IMR-90 (cell line): Measurements from ENCODE around the gene KLHL30. TPM values are rescaled to one million over a fixed set of nuclear protein-coding genes. Genes with fewer than 3 reads are reported as not detected.

ENCODE experiments used
- ATAC-seq: fragments of 200-7000 bp; cut with Tn5 transposase; 2 replicates; pipeline ENCODE4 v1.9.1; 2020; ENCODE audit warnings: low read depth, mild to moderate bottlenecking, moderate library complexity
- BruUV-seq: library from RNA; stranded (reverse); fragments of 400-500 nt; replicated peaks from 2 replicates; lab custom pipeline; 2021; lab: Mats Ljungman, UMichigan
- CTCF ChIA-PET: fragments of 300-600 bp; formaldehyde crosslinking; extraction: SDS; loops from one replicate; lab custom pipeline; 2021; ENCODE audit warnings: antibody characterized with exemption; lab: Yijun Ruan, JAX
- POLR2A ChIA-PET: fragments of 300-600 bp; sonication (Branson Sonifier 250); formaldehyde crosslinking; loops from one replicate; lab custom pipeline; 2022; ENCODE audit warnings: antibody characterized with exemption; ENCODE audit not compliant: unreplicated experiment; lab: Charles Lee
- DNase-seq: peaks from one replicate; pipeline ENCODE4 v3.0.0; 2013
- H2AFZ ChIP-seq: replicated peaks from 2 replicates; pipeline ENCODE3; 2013; ENCODE audit warnings: low read length, mild to moderate bottlenecking; ENCODE audit not compliant: poor library complexity
- H2AK5ac ChIP-seq: 2 replicates; pipeline ENCODE4 v1.6.1; 2013; ENCODE audit warnings: low read depth, low read length, inconsistent platforms
- H2AK9ac ChIP-seq: replicated peaks from 2 replicates; pipeline ENCODE3; 2013; ENCODE audit warnings: mild to moderate bottlenecking, low read depth, low read length, moderate library complexity; ENCODE audit not compliant: poor library complexity
- H2BK120ac ChIP-seq: 2 replicates; pipeline ENCODE4 v1.6.1; 2013; ENCODE audit warnings: low read depth, low read length, inconsistent platforms
- H2BK15ac ChIP-seq: 3 replicates; pipeline ENCODE4 v1.6.1; 2013; ENCODE audit warnings: low read depth, low read length, inconsistent platforms
- H2BK20ac ChIP-seq: 2 replicates; pipeline ENCODE4 v1.6.1; 2013; ENCODE audit warnings: low read depth, mild to moderate bottlenecking, inconsistent platforms, low read length, moderate library complexity
- H2BK5ac ChIP-seq: 2 replicates; pipeline ENCODE4 v1.6.1; 2013; ENCODE audit warnings: mild to moderate bottlenecking, low read depth, low read length, inconsistent platforms; ENCODE audit not compliant: poor library complexity, severe bottlenecking
- H3K14ac ChIP-seq: replicated peaks from 2 replicates; pipeline ENCODE4 v1.6.1; 2013; ENCODE audit warnings: low read depth, low read length, inconsistent platforms
- H3K18ac ChIP-seq: 2 replicates; pipeline ENCODE4 v1.6.1; 2013; ENCODE audit warnings: low read depth, low read length, control low read depth
- H3K23ac ChIP-seq: 2 replicates; pipeline ENCODE4 v1.6.1; 2013; ENCODE audit warnings: low read depth, low read length, inconsistent platforms
- H3K27ac ChIP-seq: 2 replicates; pipeline ENCODE4 v1.5.1; 2013; ENCODE audit warnings: mild to moderate bottlenecking, control low read depth, low read length; ENCODE audit not compliant: insufficient read depth
- H3K27me3 ChIP-seq: 2 replicates; pipeline ENCODE4 v1.6.1; 2013; ENCODE audit warnings: low read length; ENCODE audit not compliant: control insufficient read depth, insufficient read depth
- H3K36me3 ChIP-seq: 2 replicates; pipeline ENCODE4 v1.6.1; 2013; ENCODE audit warnings: low read length, mixed read lengths; ENCODE audit not compliant: control insufficient read depth, insufficient read depth
- H3K4ac ChIP-seq: 2 replicates; pipeline ENCODE4 v1.6.1; 2013; ENCODE audit warnings: low read depth, low read length, inconsistent platforms
- H3K4me1 ChIP-seq: 2 replicates; pipeline ENCODE4 v1.6.1; 2013; ENCODE audit warnings: low read length, mixed read lengths; ENCODE audit not compliant: control insufficient read depth, insufficient read depth
- H3K4me2 ChIP-seq: 2 replicates; pipeline ENCODE4 v1.6.1; 2013; ENCODE audit warnings: low read depth, mild to moderate bottlenecking, control low read depth, low read length, moderate library complexity
- H3K4me3 ChIP-seq: 2 replicates; pipeline ENCODE4 v1.5.1; 2013; ENCODE audit warnings: low read depth, mild to moderate bottlenecking, control low read depth, low read length, moderate library complexity; ENCODE audit not compliant: insufficient read depth
- H3K56ac ChIP-seq: 2 replicates; pipeline ENCODE4 v1.6.1; 2013; ENCODE audit warnings: low read length, inconsistent platforms; ENCODE audit not compliant: insufficient read depth; ENCODE audit errors: extremely low read depth
- H3K79me1 ChIP-seq, 2 experiments: 2 replicates each; pipeline ENCODE4 v1.6.1; 2013; ENCODE audit warnings: low read length in 2 of 2, inconsistent platforms in 1 of 2, low read depth in 1 of 2
- H3K9ac ChIP-seq: 2 replicates; pipeline ENCODE4 v1.6.1; 2013; ENCODE audit warnings: low read depth, low read length, control low read depth
- H3K9me1 ChIP-seq: 2 replicates; pipeline ENCODE4 v1.6.1; 2013; ENCODE audit warnings: low read length, inconsistent platforms; ENCODE audit not compliant: insufficient read depth
- H3K9me3 ChIP-seq: 2 replicates; pipeline ENCODE4 v1.6.1; 2013; ENCODE audit warnings: low read length; ENCODE audit not compliant: control insufficient read depth, insufficient read depth
- H4K20me1 ChIP-seq: 2 replicates; pipeline ENCODE4 v1.6.1; 2013; ENCODE audit warnings: low read length, inconsistent platforms; ENCODE audit not compliant: insufficient read depth
- H4K5ac ChIP-seq: 2 replicates; pipeline ENCODE4 v1.6.1; 2013; ENCODE audit warnings: mild to moderate bottlenecking, low read depth, low read length, control low read depth
- H4K8ac ChIP-seq, 2 experiments: 2 replicates each; pipeline ENCODE4 v1.6.1; 2013; ENCODE audit warnings: low read depth in 2 of 2, low read length in 2 of 2, control low read depth in 1 of 2, inconsistent platforms in 1 of 2
- H4K91ac ChIP-seq: 2 replicates; pipeline ENCODE4 v1.6.1; 2013; ENCODE audit warnings: low read depth, low read length, inconsistent platforms; ENCODE audit not compliant: insufficient read depth
- CEBPB ChIP-seq: IDR thresholded peaks from 2 replicates; pipeline ENCODE4 v1.6.1; 2012; ENCODE audit warnings: low read depth, low read length, improper control_type of control experiment
- CTCF ChIP-seq: conservative IDR thresholded peaks from 2 replicates; pipeline ENCODE4 v1.5.1; 2012; ENCODE audit warnings: mild to moderate bottlenecking, low read depth, low read length, improper control_type of control experiment
- MXI1 ChIP-seq: IDR thresholded peaks from 2 replicates; pipeline ENCODE4 v1.6.1; 2012; ENCODE audit warnings: low read depth, mild to moderate bottlenecking, low read length, moderate library complexity, borderline replicate concordance
- NFE2L2 ChIP-seq: fragments of 150-350 bp; IDR thresholded peaks from 2 replicates; pipeline ENCODE4 v1.6.1; 2016; ENCODE audit warnings: low read depth, mild to moderate bottlenecking, low read length
- RAD21 ChIP-seq: IDR thresholded peaks from 2 replicates; pipeline ENCODE4 v1.6.1; 2012; ENCODE audit warnings: low read length, improper control_type of control experiment
- RCOR1 ChIP-seq: IDR thresholded peaks from 2 replicates; pipeline ENCODE4 v1.6.1; 2012; ENCODE audit warnings: mild to moderate bottlenecking, low read length, improper control_type of control experiment; ENCODE audit not compliant: insufficient replicate concordance
- RFX5 ChIP-seq: IDR thresholded peaks from 2 replicates; pipeline ENCODE4 v1.8.0; 2012; ENCODE audit warnings: low read depth, mild to moderate bottlenecking, low read length, moderate library complexity
- SMC3 ChIP-seq: fragments of 150-350 bp; IDR thresholded peaks from 2 replicates; pipeline ENCODE4 v1.6.1; 2016; ENCODE audit warnings: low read depth, mild to moderate bottlenecking, antibody characterized with exemption, low read length, moderate library complexity
- WGBS, 2 experiments: methylation state at CpG; one replicate each; pipeline versions ENCODE4 v1.1.5 to v1.1.7; 2013; ENCODE audit warnings: missing lambda C conversion rate in 2 of 2; ENCODE audit not compliant: insufficient read length in 1 of 2; ENCODE audit errors: extremely low coverage in 2 of 2; 5-methylcytosine and 5-hydroxymethylcytosine counted together
- dilution Hi-C: fragments of 300-500 bp; cut with HindIII; formaldehyde crosslinking; loops from one replicate; pipeline ENCODE4 v1.14.3; 2018; ENCODE audit warnings: low sequenced_read_pairs; ENCODE audit not compliant: unreplicated experiment
- in situ Hi-C: fragments of 300-500 bp; cut with MboI; formaldehyde crosslinking; loops from 3 replicates; pipeline ENCODE4 v1.14.3; 2019; ENCODE audit warnings: low sequenced_read_pairs, inconsistent platforms, mixed read lengths
- intact Hi-C: fragments of 100-400 bp; cut with micrococcal nuclease; formaldehyde crosslinking; loops from 2 replicates; pipeline ENCODE4 v1.10.0; 2022
- polyA plus RNA-seq, 3 experiments: library from polyadenylated mRNA; depleted of rRNA; stranded (reverse); fragments of >200 nt; gene quantifications; 2 replicates each; pipeline ENCODE4 v1.2.3, GENCODE V29; 2012; ENCODE audit warnings: low replicate concordance in 1 of 3
- total RNA-seq: library from RNA; depleted of rRNA; stranded (reverse); fragments of >200 nt; gene quantifications from 2 replicates; pipeline ENCODE4 v1.2.3, GENCODE V29; 2012

KLHL30 gene
- total and polyA plus RNA-seq, 2 of the 4 experiments (the other 2 are of a cell fraction) = under 0.01 to 0.03 TPM

GRCh38 chr2:238142382-238143205 is 4.1 kb downstream of the KLHL30 start:
- DNase-seq (no peak), ATAC-seq (no peak)
- H4K8ac ChIP-seq = peak overlapping the region; percentile 5 to 83; a peak in 2 of 4 replicates
- peak overlapping the region; percentile 66 for H2BK20ac ChIP-seq
- H4K91ac ChIP-seq = peak overlapping the region; percentile 89
- no peak overlapping the region for H2BK5ac ChIP-seq
- H3K14ac ChIP-seq = no peak overlapping the region
- peak overlapping the region; percentile 70; the same call in 2 of the 3 replicates for H2BK15ac ChIP-seq
- BruUV-seq = no TSS peak
- 0 out of 2 replicates have a peak overlapping the region, but pooled peaks have one; percentile 38 for H3K23ac ChIP-seq
- H3K4me1 ChIP-seq = peaks cover 17% of the 10 kb centered on the region
- H3K9ac ChIP-seq = no peak overlapping the region
- dilution Hi-C loops (no loop called here), intact Hi-C loops (no loop called here), in situ Hi-C loops (no loop called here)
- TF ChIP-seq NFE2L2 (no peak), MXI1 (no peak), RCOR1 (no peak), CTCF (no peak), CEBPB (no peak), RFX5 (no peak), RAD21 (no peak), SMC3 (no peak)
- H4K20me1 ChIP-seq = no peaks in the 10 kb centered on the region
- H3K9me1 ChIP-seq = 0 out of 2 replicates have a peak, but pooled peaks cover 12% of the 10 kb centered on the region
- peak overlapping the region; percentile 95 for H2BK120ac ChIP-seq
- no peak overlapping the region; the same call in 1 of the 2 replicates for H3K27ac ChIP-seq
- no peak overlapping the region for H3K4me2 ChIP-seq
- H3K36me3 ChIP-seq = no peaks in the 10 kb centered on the region
- peak overlapping the region; percentile 95 for H2AK5ac ChIP-seq
- WGBS, 2 experiments = 78% methylated on average over 13 of the region's 30 CpGs; no CpG with 5 or more reads in 1 of the 2 experiments
- no peak overlapping the region for H3K18ac ChIP-seq
- H4K5ac ChIP-seq = 0 out of 2 replicates have a peak overlapping the region, but pooled peaks have one; percentile 37
- ChIA-PET CTCF (interaction anchor here (0.9 kb wide), 1 partner anchor 27 kb away, joined by 3 read pairs; no protein-coding TSS in a partner anchor), POLR2A (no interaction called here)
- H3K4ac ChIP-seq = peak overlapping the region; percentile 92; the same call in 1 of the 2 replicates
- no peak overlapping the region for H3K4me3 ChIP-seq
- H3K9me3 ChIP-seq = no peaks in the 10 kb centered on the region
- H2AFZ ChIP-seq = peak overlapping the region; percentile 63
- H3K56ac ChIP-seq = no peak overlapping the region
- no peaks in the 10 kb centered on the region for H3K79me1 ChIP-seq
- no peaks in the 10 kb centered on the region for H3K27me3 ChIP-seq
- H2AK9ac ChIP-seq = peak overlapping the region; percentile 55
